HG02852 (cell line): ENCODE measurements around the gene RBX1.
"Not testable (repeated sequence)": the region's sequence is repeated elsewhere in the genome, so short reads cannot be mapped to it uniquely, and the experiment has no call there.

Experiments used
- ATAC-seq: cut with Tn5 transposase; IDR thresholded peaks from one replicate; pipeline ENCODE4 v1.9.1; 2021; ENCODE audit warnings: mild to moderate bottlenecking, moderate library complexity; ENCODE audit not compliant: unreplicated experiment

Gene RBX1

GRCh38 chr22:40967111-40967760 lies 16.1 kb downstream of the RBX1 start:
- no peak for ATAC-seq

DNA sequence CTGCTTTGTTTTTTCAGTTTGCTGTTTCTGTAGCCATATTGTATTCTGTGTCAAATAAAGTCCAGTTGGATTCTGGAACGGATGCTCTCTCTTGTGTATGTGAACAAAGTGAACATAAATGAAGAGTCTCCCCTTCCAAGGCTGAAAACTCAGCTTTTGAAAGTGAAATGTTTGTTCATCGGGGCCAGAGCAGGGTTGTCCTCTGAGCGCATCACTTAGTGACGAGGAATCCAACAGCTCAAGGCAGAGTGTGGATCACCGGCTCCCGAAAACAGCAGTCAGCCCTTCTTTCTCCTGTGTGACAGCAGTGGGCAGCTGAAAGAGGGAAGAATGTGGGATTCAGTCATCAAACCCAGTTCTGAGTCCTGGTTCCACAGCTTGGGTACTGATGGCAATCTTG lies 21.4 kb downstream of the RBX1 start:
- no peak for ATAC-seq

GRCh38 chr22:40973144-40973543 lies 22.0 kb downstream of the RBX1 start:
- no peak for ATAC-seq

DNA sequence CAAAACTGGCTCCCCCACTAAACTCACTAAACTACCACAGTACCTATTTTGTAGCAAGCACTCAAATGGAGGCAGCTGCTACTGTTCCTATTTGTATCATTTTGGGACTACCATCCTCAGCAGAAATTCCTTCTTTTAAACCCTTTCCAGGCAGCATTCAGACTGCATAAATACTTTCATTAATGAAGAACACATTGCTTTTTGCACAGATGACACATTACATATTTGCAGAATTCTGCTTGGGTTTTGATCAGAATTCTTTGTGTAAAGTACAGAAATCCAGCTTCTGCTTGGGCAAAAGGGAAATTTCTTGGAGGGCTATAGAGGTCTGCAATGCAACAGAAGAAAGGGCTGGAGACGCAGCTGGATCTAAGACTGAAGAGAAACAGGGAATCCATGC lies 24.2 kb downstream of the RBX1 start:
- no peak for ATAC-seq

- no peak for ATAC-seq
These were observed 25.9 kb downstream of the RBX1 start for GRCh38 chr22:40976866-40977700.

- ATAC-seq = no peak
These were observed 28.0 kb downstream of the RBX1 start for GRCh38 chr22:40979198-40979597.

GRCh38 chr22:40979871-40980270 lies 28.7 kb downstream of the RBX1 start:
- no peak for ATAC-seq

- no peak for ATAC-seq
These were observed 31.6 kb downstream of the RBX1 start for GRCh38 chr22:40982482-40983385.

DNA sequence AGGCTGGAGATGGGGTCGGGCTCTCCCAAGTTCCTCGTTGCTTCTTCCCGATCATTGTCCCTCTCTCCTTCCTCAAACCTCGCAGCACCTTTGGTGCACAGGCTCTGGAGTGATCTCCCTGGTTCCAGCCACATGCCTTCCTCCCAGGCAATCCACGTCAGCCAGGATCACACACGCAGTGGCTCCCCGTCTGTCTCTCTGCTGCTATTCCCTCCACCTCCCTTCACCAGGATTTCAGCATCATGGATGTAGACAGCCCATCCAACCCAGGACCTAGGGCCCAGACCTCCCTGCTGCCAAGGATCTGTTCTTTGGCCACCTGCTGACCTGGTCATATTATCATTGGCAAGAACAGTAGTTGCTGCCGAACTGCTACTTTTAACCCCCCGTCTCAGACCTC lies 40.1 kb downstream of the RBX1 start:
- ATAC-seq = no peak

GRCh38 chr22:40995821-40996220 lies 44.6 kb downstream of the RBX1 start:
- no peak for ATAC-seq

DNA sequence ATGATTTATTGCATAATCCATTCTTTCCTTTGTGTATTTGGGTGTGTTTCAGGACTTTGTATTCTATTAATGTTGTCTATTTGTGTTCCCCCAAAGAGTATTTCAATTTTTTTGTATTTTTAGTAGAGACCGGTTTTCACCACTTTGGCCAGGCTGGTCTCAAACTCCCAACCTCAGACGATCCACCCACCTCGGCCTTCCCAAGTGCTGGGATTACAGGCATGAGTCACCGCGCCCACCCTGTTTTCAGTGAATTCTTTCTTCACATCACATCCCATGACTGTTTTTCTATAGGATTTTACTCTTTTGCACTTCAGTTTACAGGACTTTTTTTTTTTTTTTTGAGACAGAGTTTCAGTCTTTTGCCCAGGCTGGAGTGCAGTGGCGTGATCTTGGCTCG lies 46.3 kb downstream of the RBX1 start:
- ATAC-seq = no peak

- ATAC-seq = no peak
These were observed 48.9 kb downstream of the RBX1 start for GRCh38 chr22:41000040-41000565.

DNA sequence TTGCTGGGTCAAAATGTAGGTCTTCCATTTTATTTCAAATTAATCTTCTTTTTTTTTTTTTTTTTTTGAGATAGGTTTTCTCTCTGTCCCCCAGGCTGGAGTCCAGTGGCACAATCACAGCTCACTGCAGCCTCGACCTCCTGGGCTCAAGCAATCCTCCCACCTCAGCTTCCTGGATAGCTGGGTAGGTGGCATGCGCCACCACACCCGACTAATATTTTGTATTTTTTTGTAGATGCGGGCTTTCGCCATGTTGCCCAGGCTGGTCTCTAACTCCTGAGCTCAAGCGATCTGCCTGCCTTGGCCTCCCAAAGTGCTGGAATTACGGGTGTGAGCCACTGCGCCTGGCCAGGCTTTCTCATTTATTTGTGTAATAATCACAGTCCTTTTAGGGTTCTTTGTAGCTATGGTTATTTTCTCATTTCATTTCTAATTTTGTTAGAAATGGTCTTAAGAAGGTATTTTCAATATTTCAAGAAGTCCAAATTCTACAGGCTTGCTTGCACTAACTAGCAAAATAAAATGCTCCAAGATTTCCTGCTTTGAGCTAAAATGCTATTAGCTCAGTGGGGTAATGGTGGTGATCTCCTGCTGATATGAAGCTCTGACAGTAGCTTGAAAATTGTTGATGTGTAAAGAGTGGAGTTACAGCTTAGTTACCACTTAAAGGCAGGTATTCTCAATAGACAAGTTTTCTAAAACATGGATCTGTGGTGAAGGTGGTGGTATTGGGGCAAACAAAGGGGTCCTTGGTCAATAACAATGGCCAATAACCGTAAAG lies 50.0 kb downstream of the RBX1 start:
- ATAC-seq = no peak

DNA sequence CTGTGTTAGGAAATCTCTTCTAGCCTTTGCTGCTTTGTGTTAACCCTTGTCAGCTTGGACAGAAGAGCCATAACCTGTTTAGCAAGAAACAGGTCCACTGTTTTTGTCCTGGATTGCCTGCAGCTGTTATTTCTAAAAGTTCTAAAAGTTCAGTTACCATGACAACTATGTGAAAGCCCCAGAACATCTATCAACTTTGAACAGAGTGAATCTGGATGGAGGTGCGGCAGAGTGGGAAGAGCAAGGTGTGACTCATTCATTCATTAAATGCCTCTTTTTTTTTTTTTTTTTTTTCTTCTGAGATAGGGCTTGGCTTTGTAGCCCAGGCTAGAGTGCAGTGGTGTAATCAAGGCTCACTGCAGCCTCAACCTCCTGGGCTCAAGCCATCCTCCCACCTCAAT lies 50.5 kb downstream of the RBX1 start:
- no peak for ATAC-seq

- not testable (repeated sequence) for ATAC-seq
These were observed 51.2 kb downstream of the RBX1 start for GRCh38 chr22:41002386-41002785.

- no peak for ATAC-seq
These were observed 51.9 kb downstream of the RBX1 start for GRCh38 chr22:41003066-41003465.

- no peak for ATAC-seq
These were observed 52.8 kb downstream of the RBX1 start for GRCh38 chr22:41003976-41004375.

- no peak for ATAC-seq
These were observed 58.2 kb downstream of the RBX1 start for GRCh38 chr22:41009222-41009948.

GRCh38 chr22:41015003-41015402 lies 63.8 kb downstream of the RBX1 start:
- ATAC-seq = no peak
